Astrocyte (in vitro differentiated cells and primary cell): ENCODE results near the gene BRMS1L.
"Not testable (repeated sequence)": the region's sequence is repeated elsewhere in the genome, so short reads cannot be mapped to it uniquely, and the experiment has no call there.

Experiments used
- EZH2 ChIP-seq: IDR thresholded peaks from 2 replicates; pipeline ENCODE4 v1.6.1; 2012; ENCODE audit warnings: mild to moderate bottlenecking, low read length, inconsistent platforms; ENCODE audit not compliant: insufficient read depth
- TF ChIP-seq, protein P1 (sequence below): IDR thresholded peaks from 2 replicates; pipeline ENCODE4 v1.5.1; 2011; ENCODE audit warnings: low read depth, mild to moderate bottlenecking, inconsistent platforms, low read length, moderate library complexity; ENCODE audit not compliant: insufficient read depth

DNA sequence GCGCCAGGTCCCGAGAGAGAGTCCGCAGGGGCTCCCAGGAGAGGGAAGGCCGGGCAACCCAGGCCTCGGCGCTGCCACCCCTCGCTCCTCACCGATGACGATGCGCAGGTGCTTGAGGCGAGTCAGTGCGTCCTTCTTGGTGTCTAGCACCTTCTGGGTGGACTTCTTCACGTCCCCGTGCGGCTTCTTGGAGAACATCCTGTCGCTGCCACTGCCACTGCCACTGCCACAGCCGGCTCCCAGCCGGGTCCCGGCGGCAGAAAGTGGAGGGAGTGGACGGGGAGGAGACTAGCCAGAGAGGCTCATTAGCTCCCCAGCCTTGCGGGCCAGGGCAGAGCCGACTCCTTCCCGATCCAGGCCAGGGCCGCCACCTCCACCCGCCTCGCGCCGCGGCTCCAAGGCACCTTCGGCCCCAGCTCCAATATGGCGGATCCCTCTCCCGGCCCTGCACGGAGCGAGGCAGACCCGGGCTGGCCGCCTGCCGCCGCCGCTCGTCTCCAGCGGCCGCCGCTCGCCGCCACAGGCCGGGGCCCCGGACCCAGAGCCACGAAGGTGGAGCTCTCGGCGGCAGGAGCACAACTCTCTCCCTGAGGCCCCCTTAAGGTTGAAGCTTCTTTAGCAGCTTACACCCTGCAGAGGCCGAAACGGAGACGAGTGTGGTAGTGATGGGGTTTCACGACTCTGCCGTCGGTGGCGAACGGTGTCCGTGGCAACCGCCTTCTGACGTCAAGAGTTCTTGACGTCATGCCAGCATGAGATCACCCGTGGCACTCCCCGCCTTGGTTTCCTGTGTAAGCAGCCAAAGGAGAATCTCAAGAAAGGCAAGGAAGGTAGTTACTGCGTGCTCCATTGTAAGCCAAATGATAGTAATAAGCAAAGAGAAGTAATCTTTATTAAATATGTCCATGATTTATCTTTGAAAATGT lies 17.2 kb upstream of the BRMS1L start, which contains the start of gene RALGAPA1:
- TF ChIP-seq, protein P1, sequence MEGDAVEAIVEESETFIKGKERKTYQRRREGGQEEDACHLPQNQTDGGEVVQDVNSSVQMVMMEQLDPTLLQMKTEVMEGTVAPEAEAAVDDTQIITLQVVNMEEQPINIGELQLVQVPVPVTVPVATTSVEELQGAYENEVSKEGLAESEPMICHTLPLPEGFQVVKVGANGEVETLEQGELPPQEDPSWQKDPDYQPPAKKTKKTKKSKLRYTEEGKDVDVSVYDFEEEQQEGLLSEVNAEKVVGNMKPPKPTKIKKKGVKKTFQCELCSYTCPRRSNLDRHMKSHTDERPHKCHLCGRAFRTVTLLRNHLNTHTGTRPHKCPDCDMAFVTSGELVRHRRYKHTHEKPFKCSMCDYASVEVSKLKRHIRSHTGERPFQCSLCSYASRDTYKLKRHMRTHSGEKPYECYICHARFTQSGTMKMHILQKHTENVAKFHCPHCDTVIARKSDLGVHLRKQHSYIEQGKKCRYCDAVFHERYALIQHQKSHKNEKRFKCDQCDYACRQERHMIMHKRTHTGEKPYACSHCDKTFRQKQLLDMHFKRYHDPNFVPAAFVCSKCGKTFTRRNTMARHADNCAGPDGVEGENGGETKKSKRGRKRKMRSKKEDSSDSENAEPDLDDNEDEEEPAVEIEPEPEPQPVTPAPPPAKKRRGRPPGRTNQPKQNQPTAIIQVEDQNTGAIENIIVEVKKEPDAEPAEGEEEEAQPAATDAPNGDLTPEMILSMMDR: peak; percentile 26
- TF ChIP-seq EZH2: not testable (repeated sequence)
